GM10847 (cell line): ENCODE results near the gene CEACAM4.

ENCODE experiments used
- POLR2A ChIP-seq: IDR thresholded peaks from 2 replicates; pipeline ENCODE4 v1.6.1; 2011; ENCODE audit not compliant: insufficient read length; ENCODE audit errors: extremely low read depth

CEACAM4 gene

GRCh38 chr19:41591951-41592562 lies 34.8 kb downstream of the CEACAM4 start:
- TF ChIP-seq POLR2A: no peak

- TF ChIP-seq POLR2A: no peak
Measured at GRCh38 chr19:41590936-41591335, 35.9 kb downstream of the CEACAM4 start.

GRCh38 chr19:41589371-41589770 lies 37.5 kb downstream of the CEACAM4 start:
- no peak for TF ChIP-seq POLR2A

GRCh38 chr19:41588497-41589209 lies 38.2 kb downstream of the CEACAM4 start:
- no peak for TF ChIP-seq POLR2A

- TF ChIP-seq POLR2A: no peak
Measured at GRCh38 chr19:41587838-41588210, 39.0 kb downstream of the CEACAM4 start.

- TF ChIP-seq POLR2A: no peak
Measured at GRCh38 chr19:41587101-41587837, 39.6 kb downstream of the CEACAM4 start.

- no peak for TF ChIP-seq POLR2A
Measured at GRCh38 chr19:41586064-41586463, 40.8 kb downstream of the CEACAM4 start.

GRCh38 chr19:41584931-41585330 lies 41.9 kb downstream of the CEACAM4 start:
- TF ChIP-seq POLR2A: no peak

GRCh38 chr19:41584260-41584810 lies 42.5 kb downstream of the CEACAM4 start:
- TF ChIP-seq POLR2A: no peak

- no peak for TF ChIP-seq POLR2A
Measured at GRCh38 chr19:41578886-41579285, 48.0 kb downstream of the CEACAM4 start.

- TF ChIP-seq POLR2A: no peak
Measured at GRCh38 chr19:41577833-41578232, 49.0 kb downstream of the CEACAM4 start.

GRCh38 chr19:41577144-41577830 lies 49.6 kb downstream of the CEACAM4 start:
- TF ChIP-seq POLR2A: no peak

GRCh38 chr19:41575998-41576397 lies 50.9 kb downstream of the CEACAM4 start, which contains the start of gene CEACAM21:
CEACAM21 (plus strand) TSS chr19:41576166; CDS start chr19:41576275, 109 bp downstream.
- no peak for TF ChIP-seq POLR2A

- TF ChIP-seq POLR2A: no peak
Measured at GRCh38 chr19:41570639-41571112, 56.2 kb downstream of the CEACAM4 start.

GRCh38 chr19:41570179-41570578 lies 56.7 kb downstream of the CEACAM4 start:
- no peak for TF ChIP-seq POLR2A

- TF ChIP-seq POLR2A: no peak
Measured at GRCh38 chr19:41569481-41570150, 57.3 kb downstream of the CEACAM4 start.
